Right lobe of liver (tissue), 4 donors: ENCODE measurements around the gene NCOR1.

ENCODE experiments used
- CTCF ChIP-seq, 4 donors: fragments of 200-600 bp in 3 of 4; fragments of 450-650 bp in 1 of 4; IDR thresholded peaks; one replicate each; pipeline versions ENCODE4 v1.5.1 to v1.8.0; 2016 to 2022; ENCODE audit warnings: antibody characterized with exemption in 4 of 4, mild to moderate bottlenecking in 2 of 4
- POLR2A ChIP-seq: fragments of 450-650 bp; IDR thresholded peaks from one replicate; pipeline ENCODE4 v1.6.1; 2017; ENCODE audit warnings: antibody characterized with exemption, mild to moderate bottlenecking
- donor health status: DM: no; HTN: no; CAD: no.
- donor health status: DM: no; HTN: no; CAD: no.
- donor health status: DM: no; HTN: yes; CAD: no.

DNA sequence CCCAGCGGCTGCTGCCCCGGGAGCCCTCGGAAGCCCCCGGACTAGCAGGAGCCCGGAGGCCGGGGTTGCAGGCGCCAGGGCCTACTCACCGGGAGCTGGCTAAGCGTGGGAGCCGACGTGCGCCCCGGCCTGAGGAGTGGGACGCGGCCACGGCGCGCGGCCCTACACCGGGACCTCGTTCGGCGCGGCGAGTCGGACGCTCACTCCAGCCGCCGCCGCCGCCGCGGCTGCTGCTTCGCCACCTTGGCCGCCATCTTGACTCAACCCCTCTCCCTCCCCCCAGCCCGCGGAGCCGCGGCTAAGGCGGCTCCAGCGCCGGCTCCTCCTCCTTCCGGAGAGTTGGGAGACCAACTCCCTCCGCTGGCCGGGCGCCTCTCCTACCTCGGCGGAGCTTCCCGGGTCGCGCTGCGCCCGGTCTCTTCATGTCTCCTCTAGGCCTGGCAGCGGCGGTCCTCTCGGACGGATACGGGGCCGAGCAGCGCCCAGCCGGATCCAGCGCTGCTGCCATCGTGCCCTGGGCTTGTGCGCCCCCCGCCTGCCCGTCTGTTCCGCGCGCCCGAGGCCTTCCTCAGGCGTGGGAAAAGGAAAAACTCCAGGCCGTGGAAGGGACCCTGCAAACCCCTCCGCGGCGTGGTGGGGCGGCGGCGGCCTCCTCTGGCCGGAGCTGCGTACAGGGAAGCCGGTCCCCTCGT, at the start of gene NCOR1:
- peak; percentile 93 for TF ChIP-seq POLR2A
- TF ChIP-seq CTCF (IDR thresholded peaks at IDR 0.05) = peak; percentile 23 to 37 (median 34)
